K562 (cell line): Measurements from ENCODE around the gene PPP6R1. TPM values are rescaled to one million over a fixed set of nuclear protein-coding genes. Genes with fewer than 3 reads are reported as not detected.

Experiments
- ATAC-seq: fragments of 200-7000 bp; cut with Tn5 transposase; 3 replicates; pipeline ENCODE4 v1.9.1; 2020; ENCODE audit warnings: moderate library complexity
- BruUV-seq: library from RNA; stranded (reverse); fragments of 400-500 nt; replicated peaks from 2 replicates; lab custom pipeline; 2021; lab: Mats Ljungman, UMichigan
- CTCF ChIA-PET: fragments of 300-600 bp; formaldehyde crosslinking; extraction: SDS; loops from one replicate; lab custom pipeline; 2021; ENCODE audit warnings: low intra/inter-chr PET ratio; lab: Yijun Ruan, JAX
- POLR2A ChIA-PET: fragments of 300-600, 350-650 bp; sonication (Branson Sonifier 250); formaldehyde crosslinking; extraction: SDS; loops from one replicate; lab custom pipeline; 2021; ENCODE audit warnings: antibody characterized with exemption, inconsistent platforms; lab: Yijun Ruan, JAX
- DNase-seq, 4 experiments: peaks; one replicate each; pipeline versions ENCODE4 v3.0.0 to v3.0.0-alpha.2; 2011 to 2018; ENCODE audit warnings: low spot score in 3 of 4, mixed read lengths in 3 of 4; ENCODE audit errors: extremely low read depth in 1 of 4
- FAIRE-seq: peaks from 2 replicates; lab custom pipeline; 2011; peaks lifted over from hg19 to GRCh38; lab: Jason Lieb, UNC
- H2AFZ ChIP-seq: 2 replicates; pipeline ENCODE4 v1.6.0; 2011; ENCODE audit warnings: low read depth, low read length, control low read depth, inconsistent platforms
- H3K27ac ChIP-seq: fragments of 200-600 bp; 3 replicates; pipeline ENCODE4 v1.8.0; 2011; ENCODE audit warnings: low read depth, mild to moderate bottlenecking, control low read depth, inconsistent platforms, low read length, moderate library complexity, mixed read lengths; ENCODE audit errors: extremely low read depth
- H3K27me3 ChIP-seq, 2 experiments: fragments of 300-600 bp in 1 of 2; 2 replicates in 1 of 2; 3 replicates in 1 of 2; pipeline versions ENCODE4 v1.6.0 to v1.8.0; 2011; ENCODE audit warnings: inconsistent platforms in 2 of 2, low read length in 2 of 2, mild to moderate bottlenecking in 1 of 2, mixed read lengths in 1 of 2, moderate library complexity in 1 of 2; ENCODE audit not compliant: control insufficient read depth in 2 of 2, insufficient read depth in 2 of 2
- H3K36me3 ChIP-seq: fragments of 300-600 bp; 3 replicates; pipeline ENCODE4 v1.8.0; 2011; ENCODE audit warnings: mild to moderate bottlenecking, low read length, inconsistent platforms; ENCODE audit not compliant: control insufficient read depth, insufficient read depth
- H3K4me1 ChIP-seq, 2 experiments: fragments of 200-600 bp in 1 of 2; replicated peaks in 1 of 2; 2 replicates in 1 of 2; 3 replicates in 1 of 2; pipeline versions ENCODE4 v1.5.1 to v1.8.0; 2011; ENCODE audit warnings: inconsistent platforms in 2 of 2, low read length in 2 of 2, mild to moderate bottlenecking in 1 of 2, mixed read lengths in 1 of 2, moderate library complexity in 1 of 2; ENCODE audit not compliant: control insufficient read depth in 2 of 2, insufficient read depth in 2 of 2
- H3K4me2 ChIP-seq: 2 replicates; pipeline ENCODE4 v1.6.1; 2011; ENCODE audit warnings: low read length, control low read depth, inconsistent platforms, mixed read lengths; ENCODE audit not compliant: insufficient read depth
- H3K4me3 ChIP-seq: fragments of 200-600 bp; sonication (generic), shearing (Covaris generic); 2 replicates; pipeline ENCODE4 v1.5.1; 2016; ENCODE audit warnings: control low read depth, inconsistent platforms
- H3K79me2 ChIP-seq: fragments of 200-600 bp; 3 replicates; pipeline ENCODE4 v1.8.0; 2011; ENCODE audit warnings: low read length, inconsistent platforms; ENCODE audit not compliant: control insufficient read depth, insufficient read depth
- H3K9ac ChIP-seq, 2 experiments: 2 replicates each; pipeline versions ENCODE4 v1.6.0 to v1.6.1; 2011; ENCODE audit warnings: low read depth in 2 of 2, low read length in 2 of 2, control low read depth in 1 of 2, inconsistent platforms in 1 of 2, mild to moderate bottlenecking in 1 of 2, mixed read lengths in 1 of 2; ENCODE audit not compliant: insufficient read depth in 1 of 2
- H3K9me1 ChIP-seq: one replicate; pipeline ENCODE4 v1.6.0; 2011; ENCODE audit warnings: inconsistent platforms, mild to moderate bottlenecking, low read length, moderate library complexity; ENCODE audit not compliant: control insufficient read depth, insufficient read depth
- H3K9me3 ChIP-seq: replicated peaks from 2 replicates; pipeline ENCODE4 v1.5.1; 2011; ENCODE audit warnings: low read depth, low read length, inconsistent platforms; ENCODE audit not compliant: control insufficient read depth, insufficient read depth
- H4K20me1 ChIP-seq: replicated peaks from 2 replicates; pipeline ENCODE4 v1.6.1; 2011; ENCODE audit warnings: low read length, inconsistent platforms, mixed read lengths; ENCODE audit not compliant: control insufficient read depth, insufficient read depth
- ARID3A ChIP-seq: IDR thresholded peaks from 2 replicates; pipeline ENCODE4 v1.6.1; 2012; ENCODE audit warnings: low read depth, low read length, improper control_type of control experiment, borderline replicate concordance
- CAMTA2 ChIP-seq: fragments of 250-450 bp; sonication (Bioruptor Pico); conservative IDR thresholded peaks from 2 replicates; pipeline ENCODE4 v1.5.1; 2022
- CBFA2T3 ChIP-seq: fragments of 450-650 bp; IDR thresholded peaks from 2 replicates; pipeline ENCODE4 v1.6.1; 2017
- DDX20 ChIP-seq: fragments of 450-650 bp; IDR thresholded peaks from 2 replicates; pipeline ENCODE4 v1.6.1; 2016; ENCODE audit warnings: missing genetic modification characterization, low read depth, mild to moderate bottlenecking, missing compliant biosample characterization, moderate library complexity
- FOXA1 ChIP-seq: fragments of 450-650 bp; IDR thresholded peaks from 2 replicates; pipeline ENCODE4 v1.6.1; 2016; ENCODE audit warnings: mild to moderate bottlenecking, borderline replicate concordance
- GABPA ChIP-seq: fragments of 200-800 bp; sonication (Bioruptor generic); conservative IDR thresholded peaks from 2 replicates; pipeline ENCODE4 v1.6.1; 2016; ENCODE audit warnings: low read depth, missing genetic modification characterization, missing compliant biosample characterization
- GTF2E2 ChIP-seq: fragments of 200-800 bp; sonication (Bioruptor generic); IDR thresholded peaks from 2 replicates; pipeline ENCODE4 v1.6.1; 2016; ENCODE audit warnings: missing genetic modification characterization, missing compliant biosample characterization
- KDM4B ChIP-seq, 2 experiments: fragments of 450-650 bp in 1 of 2; sonication (generic) in 1 of 2; IDR thresholded peaks; 2 replicates each; pipeline ENCODE4 v1.6.1; 2016 to 2017; ENCODE audit warnings: borderline replicate concordance in 2 of 2, antibody characterized with exemption in 1 of 2, low read depth in 1 of 2, mild to moderate bottlenecking in 1 of 2
- MAFK ChIP-seq: IDR thresholded peaks from 2 replicates; pipeline ENCODE4 v1.6.1; 2011; ENCODE audit warnings: low read length, improper control_type of control experiment
- MBD2 ChIP-seq: sonication (generic); IDR thresholded peaks from 2 replicates; pipeline ENCODE4 v1.6.1; 2016; ENCODE audit warnings: low read depth, borderline replicate concordance
- MTA2 ChIP-seq: fragments of 450-650 bp; IDR thresholded peaks from 2 replicates; pipeline ENCODE4 v1.6.1; 2016; ENCODE audit warnings: low read depth
- NFXL1 ChIP-seq: fragments of 450-650 bp; formaldehyde crosslinking; IDR thresholded peaks from 2 replicates; pipeline ENCODE4 v1.4.0; 2021; ENCODE audit warnings: mild to moderate bottlenecking
- PHF21A ChIP-seq: fragments of 450-650 bp; IDR thresholded peaks from 2 replicates; pipeline ENCODE4 v1.6.1; 2017; ENCODE audit warnings: low read depth, borderline replicate concordance
- RAD21 ChIP-seq, 2 experiments: fragments of 250-450 bp in 1 of 2; fragments of 450-650 bp in 1 of 2; sonication (Bioruptor Pico) in 1 of 2; formaldehyde crosslinking in 1 of 2; IDR thresholded peaks in 1 of 2; conservative IDR thresholded peaks in 1 of 2; 2 replicates each; pipeline versions ENCODE4 v1.4.0 to v1.8.0; 2020 to 2022; ENCODE audit warnings: mild to moderate bottlenecking in 2 of 2, moderate library complexity in 1 of 2
- SIN3B ChIP-seq: fragments of 450-650 bp; IDR thresholded peaks from 2 replicates; pipeline ENCODE4 v1.6.1; 2017; ENCODE audit warnings: low read depth, mild to moderate bottlenecking, moderate library complexity
- STAG1 ChIP-seq: sonication (generic); formaldehyde crosslinking; IDR thresholded peaks from 2 replicates; pipeline ENCODE4 v1.5.0; 2020; ENCODE audit warnings: missing genetic modification reagents, borderline replicate concordance
- THRB ChIP-seq: fragments of 450-650 bp; formaldehyde crosslinking; conservative IDR thresholded peaks from 2 replicates; pipeline ENCODE4 v1.4.0; 2022; ENCODE audit warnings: mild to moderate bottlenecking, missing genetic modification characterization
- ZNF140 ChIP-seq: fragments of 250-450 bp; sonication (Bioruptor Pico); IDR thresholded peaks from 2 replicates; pipeline ENCODE4 v1.8.0; 2021; ENCODE audit warnings: moderate library complexity, mild to moderate bottlenecking, inconsistent platforms
- ZNF311 ChIP-seq: fragments of 250-450 bp; sonication (Bioruptor Pico); IDR thresholded peaks from 2 replicates; pipeline ENCODE4 v1.4.0; 2020; ENCODE audit warnings: mild to moderate bottlenecking, moderate library complexity
- ZNF696 ChIP-seq: fragments of 250-450 bp; sonication (Bioruptor Pico); conservative IDR thresholded peaks from 2 replicates; pipeline ENCODE4 v1.4.0; 2020; ENCODE audit warnings: mild to moderate bottlenecking, moderate library complexity
- WGBS: fragments of 100-300 bp; shearing (Covaris generic); methylation state at CpG from one replicate; pipeline ENCODE4 v1.1.6; 2016; ENCODE audit warnings: low coverage, mixed read lengths; ENCODE audit not compliant: insufficient coverage; ENCODE audit errors: missing lambda C conversion rate; 5-methylcytosine and 5-hydroxymethylcytosine counted together
- in situ Hi-C: fragments of 300-500 bp; cut with MboI; formaldehyde crosslinking; loops from 4 replicates; pipeline ENCODE4 v1.15.0; 2018; ENCODE audit warnings: inconsistent platforms, mixed read lengths
- intact Hi-C: fragments of 100-400 bp; cut with micrococcal nuclease; formaldehyde crosslinking; loops from 2 replicates; pipeline ENCODE4 v1.14.2; 2022
- polyA plus RNA-seq, 8 experiments: library from polyadenylated mRNA; depleted of rRNA in 4 of 8; stranded (reverse) in 5 of 8; unstranded in 3 of 8; fragments of >200 nt; fragmentation: Nextera tagmentation in 2 of 8; fragmentation: Illumina TruSeq in 1 of 8; extraction: Ambion mirVana in 2 of 8; extraction: Trizol in 1 of 8; gene quantifications; 2 replicates each; pipeline versions ENCODE4 v1.2.1 to v1.2.3, GENCODE V29; 2011 to 2014; ENCODE audit warnings: inconsistent platforms in 1 of 8, missing spikeins in 1 of 8
- total RNA-seq, 7 experiments: library from RNA; depleted of rRNA in 6 of 7; stranded (reverse); fragments of >200 nt in 6 of 7; fragmentation: Illumina TruSeq in 2 of 7; extraction: Trizol in 2 of 7; gene quantifications; 2 replicates each; pipeline versions ENCODE4 v1.2.1 to v1.2.3, GENCODE V29; 2011 to 2021; ENCODE audit warnings: low replicate concordance in 1 of 7

PPP6R1 gene
- total and polyA plus RNA-seq, 9 of the 15 experiments (the other 6 are each of a cell fraction or from before 2014, with no cell fraction given) = 0.48 to 135 (median 37.2) TPM

GRCh38 chr19:55206664-55207500 lies 51.9 kb downstream of the PPP6R1 start:
- ChIA-PET POLR2A (interaction anchor here (0.5 to 1.5 kb wide), 17 partner anchors 9 to 201 kb away, joined by 3 to 9 read pairs (median 3); partner anchors contain the start of genes KMT5C, SYT5, TMEM238 and UBE2S), CTCF (interaction anchor here (0.6 kb wide), 1 partner anchor 446 kb away, joined by 3 read pairs; no protein-coding TSS in a partner anchor)
- FAIRE-seq (peak; percentile 96), ATAC-seq (peak; percentile 98), DNase-seq (peak; percentile 97 to 98 (median 97))
- no peaks in the 10 kb centered on the region for H4K20me1 ChIP-seq
- no peaks in the 10 kb centered on the region for H3K27me3 ChIP-seq
- peaks cover 26 to 28% of the 10 kb centered on the region in 2 experiments for H3K4me1 ChIP-seq
- no peaks in the 10 kb centered on the region for H3K9me3 ChIP-seq
- peak overlapping the region; percentile 87 for H3K4me2 ChIP-seq
- H3K79me2 ChIP-seq = peaks cover 19% of the 10 kb centered on the region
- TSS peak; percentile 83 for BruUV-seq
- H3K27ac ChIP-seq = peak overlapping the region; percentile 80
- H3K9ac ChIP-seq = peak overlapping the region; percentile 84 to 93
- H3K36me3 ChIP-seq = peaks cover 32% of the 10 kb centered on the region; the same call in 2 of the 3 replicates
- in situ Hi-C loops = no loop called here
- H2AFZ ChIP-seq = peak overlapping the region; percentile 76
- 0% methylated on average over 29 of the region's 29 CpGs for WGBS
- intact Hi-C loops = no loop called here
- no peaks in the 10 kb centered on the region for H3K9me1 ChIP-seq
- H3K4me3 ChIP-seq = peak overlapping the region; percentile 53
- no peak for TF ChIP-seq DDX20 (tag)
- no peak for TF ChIP-seq ZNF311
- TF ChIP-seq RAD21 (CRISPR knock-in tag; conservative IDR thresholded peaks at IDR 0.05 in 1 of 2, IDR thresholded peaks at IDR 0.05 in 1 of 2) = peak in 1 of 2 experiments; percentile 12; a peak in 1 of 4 replicates
- no peak for TF ChIP-seq MTA2
- TF ChIP-seq PHF21A = no peak
- TF ChIP-seq ZNF140 (CRISPR knock-in tag) = no peak
- TF ChIP-seq NFXL1 (CRISPR knock-in tag) = no peak
- TF ChIP-seq KDM4B (IDR thresholded peaks at IDR 0.05; ENCODE audit: borderline replicate concordance in 2 of 2, low read depth in 1 of 2) = peak in 1 of 2 experiments; percentile 51; a peak in 1 of 4 replicates
- 0 out of 2 replicates have a peak, but pooled peaks have one; percentile 26 for TF ChIP-seq GTF2E2 (tag)
- no peak for TF ChIP-seq ZNF696 (CRISPR knock-in tag)
- no peak for TF ChIP-seq MBD2
- TF ChIP-seq SIN3B = no peak
- TF ChIP-seq GABPA (tag) = peak; percentile 39; the same call in 1 of the 2 replicates
- no peak for TF ChIP-seq THRB (CRISPR knock-in tag)
- peak; percentile 58 for TF ChIP-seq CBFA2T3
- TF ChIP-seq FOXA1 = no peak
- no peak for TF ChIP-seq STAG1 (CRISPR knock-in tag)
- TF ChIP-seq CAMTA2 (CRISPR knock-in tag) = no peak
- no peak for TF ChIP-seq ARID3A
- TF ChIP-seq MAFK = no peak
